ENCODE data around the gene SYNJ2. TPM values are rescaled to one million over a fixed set of nuclear protein-coding genes. Genes with fewer than 3 reads are reported as not detected.

Gene SYNJ2
- polyA plus RNA-seq, 2 of the 4 experiments (the other 2 are of a cell fraction), result 22.3 to 26.5 TPM

DNA sequence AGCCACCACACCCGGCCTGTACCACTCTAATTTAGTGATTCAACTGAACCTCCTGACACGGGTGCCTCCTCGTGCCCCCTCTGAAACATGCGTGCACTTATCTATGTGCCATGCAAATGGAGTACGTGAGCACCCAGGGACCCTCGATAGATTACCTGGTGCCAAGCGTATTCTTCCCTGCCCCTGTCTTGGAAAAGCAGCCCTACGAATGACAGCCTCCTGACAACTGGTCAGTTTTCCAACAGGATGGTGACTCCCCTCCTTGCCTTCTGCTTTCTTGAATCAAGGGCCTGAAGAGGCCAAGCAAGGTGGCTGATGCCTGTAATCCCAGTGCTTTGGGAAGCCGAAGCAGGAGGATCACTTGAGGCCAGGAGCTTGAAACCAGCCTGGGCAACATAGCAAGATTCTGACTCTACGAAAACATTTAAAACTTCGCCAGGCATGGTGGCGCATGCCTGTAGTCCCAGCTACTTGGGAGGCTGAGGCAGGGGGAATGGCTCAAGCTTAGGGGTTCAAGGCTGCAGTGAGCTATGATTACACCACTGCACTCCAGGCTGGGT is 25.4 kb upstream of the SYNJ2 start:
- Histone ChIP-seq H3K4me2 (no peak overlapping the region), H3K4me3 (no peak overlapping the region), H3K4me1 (no peaks in the 10 kb centered on the region), H3K9me3 (peaks cover 24% of the 10 kb centered on the region), H3K27ac (no peak overlapping the region)
- FAIRE-seq (no peak), ATAC-seq (no peak), DNase-seq (ENCODE audit: low read depth in 1 of 2, low spot score in 1 of 2) (no peak)
- no peak for TF ChIP-seq ZNF302 (CRISPR knock-in tag; IDR thresholded peaks at IDR 0.05)
- no peak for TF ChIP-seq HOXB13 (CRISPR knock-in tag; IDR thresholded peaks at IDR 0.05; ENCODE audit: low read depth)
- TF ChIP-seq MYC (IDR thresholded peaks at IDR 0.05; ENCODE audit: borderline replicate concordance, low read length), result no peak
- TF ChIP-seq ZSCAN20 (CRISPR knock-in tag; IDR thresholded peaks at IDR 0.05), result no peak
- TF ChIP-seq RFX5 (IDR thresholded peaks at IDR 0.05), result no peak
- no peak for TF ChIP-seq CBX2 (IDR thresholded peaks at IDR 0.05; ENCODE audit: borderline replicate concordance, low read depth)
- no peak for TF ChIP-seq SMC3 (IDR thresholded peaks at IDR 0.05)
- TF ChIP-seq RCOR1 (IDR thresholded peaks at IDR 0.05; ENCODE audit: low read depth, low read length), result no peak
- TF ChIP-seq, protein P1, sequence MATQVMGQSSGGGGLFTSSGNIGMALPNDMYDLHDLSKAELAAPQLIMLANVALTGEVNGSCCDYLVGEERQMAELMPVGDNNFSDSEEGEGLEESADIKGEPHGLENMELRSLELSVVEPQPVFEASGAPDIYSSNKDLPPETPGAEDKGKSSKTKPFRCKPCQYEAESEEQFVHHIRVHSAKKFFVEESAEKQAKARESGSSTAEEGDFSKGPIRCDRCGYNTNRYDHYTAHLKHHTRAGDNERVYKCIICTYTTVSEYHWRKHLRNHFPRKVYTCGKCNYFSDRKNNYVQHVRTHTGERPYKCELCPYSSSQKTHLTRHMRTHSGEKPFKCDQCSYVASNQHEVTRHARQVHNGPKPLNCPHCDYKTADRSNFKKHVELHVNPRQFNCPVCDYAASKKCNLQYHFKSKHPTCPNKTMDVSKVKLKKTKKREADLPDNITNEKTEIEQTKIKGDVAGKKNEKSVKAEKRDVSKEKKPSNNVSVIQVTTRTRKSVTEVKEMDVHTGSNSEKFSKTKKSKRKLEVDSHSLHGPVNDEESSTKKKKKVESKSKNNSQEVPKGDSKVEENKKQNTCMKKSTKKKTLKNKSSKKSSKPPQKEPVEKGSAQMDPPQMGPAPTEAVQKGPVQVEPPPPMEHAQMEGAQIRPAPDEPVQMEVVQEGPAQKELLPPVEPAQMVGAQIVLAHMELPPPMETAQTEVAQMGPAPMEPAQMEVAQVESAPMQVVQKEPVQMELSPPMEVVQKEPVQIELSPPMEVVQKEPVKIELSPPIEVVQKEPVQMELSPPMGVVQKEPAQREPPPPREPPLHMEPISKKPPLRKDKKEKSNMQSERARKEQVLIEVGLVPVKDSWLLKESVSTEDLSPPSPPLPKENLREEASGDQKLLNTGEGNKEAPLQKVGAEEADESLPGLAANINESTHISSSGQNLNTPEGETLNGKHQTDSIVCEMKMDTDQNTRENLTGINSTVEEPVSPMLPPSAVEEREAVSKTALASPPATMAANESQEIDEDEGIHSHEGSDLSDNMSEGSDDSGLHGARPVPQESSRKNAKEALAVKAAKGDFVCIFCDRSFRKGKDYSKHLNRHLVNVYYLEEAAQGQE (IDR thresholded peaks at IDR 0.05), result no peak
- no peak for TF ChIP-seq FOSL2 (IDR thresholded peaks at IDR 0.05)
- TF ChIP-seq FOSL2 (CRISPR knock-in tag; IDR thresholded peaks at IDR 0.05), result no peak
- no peak for TF ChIP-seq RAD21 (conservative IDR thresholded peaks at IDR 0.05 in 1 of 2, IDR thresholded peaks at IDR 0.05 in 1 of 2)
- ChIA-PET POLR2A (no interaction called here), CTCF (interaction anchor here (1.1 to 1.6 kb wide), 2 partner anchors 19 to 116 kb away, joined by 3 to 9 read pairs; no protein-coding TSS in a partner anchor)
- WGBS (ENCODE audit: missing lambda C conversion rate), result 83% methylated on average over 9 of the region's 12 CpGs

DNA sequence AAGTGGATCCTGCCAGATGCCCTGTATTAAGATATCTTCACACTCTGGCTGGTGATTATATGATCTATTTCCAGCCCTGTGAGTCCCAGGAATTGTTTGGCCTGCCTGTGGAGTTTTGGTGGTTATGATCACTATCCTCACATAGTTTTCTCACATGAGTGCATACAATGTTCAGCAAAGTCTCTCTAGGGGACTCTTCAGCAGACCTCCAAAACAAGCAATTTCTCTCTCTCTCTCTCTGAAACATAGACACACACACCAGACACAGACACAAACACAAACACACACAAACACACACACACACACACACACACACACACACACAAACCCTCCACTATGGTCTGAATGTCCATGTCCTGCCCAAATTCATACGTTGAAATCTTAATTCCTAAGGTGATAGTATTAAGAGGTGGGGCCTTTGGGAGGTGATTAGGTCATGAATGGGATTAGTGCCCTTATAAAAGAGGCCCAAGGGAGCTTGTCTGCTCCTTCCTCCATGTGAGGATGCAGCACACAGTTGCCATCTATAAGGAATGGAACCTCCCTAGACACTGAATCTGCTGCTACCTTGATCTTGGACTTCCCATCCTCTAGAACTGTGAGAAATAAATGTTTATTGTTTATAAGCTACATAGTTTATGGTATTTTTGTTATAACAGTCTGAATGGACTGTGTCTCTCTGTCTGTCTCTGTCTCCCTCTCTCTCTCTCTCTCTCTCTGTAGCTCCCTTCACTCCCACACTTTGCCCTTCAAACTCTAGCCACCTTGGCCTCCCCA is 22.0 kb upstream of the SYNJ2 start:
- no peak overlapping the region for H3K4me2 ChIP-seq
- DNase-seq (ENCODE audit: low read depth in 1 of 2, low spot score in 1 of 2), result no peak
- H3K9me3 ChIP-seq, result peaks cover 24% of the 10 kb centered on the region
- no peak for ATAC-seq
- H3K4me3 ChIP-seq, result no peak overlapping the region
- TF ChIP-seq ZFP36 (IDR thresholded peaks at IDR 0.05; ENCODE audit: borderline replicate concordance, partially characterized antibody) (no peak), FOXS1 (CRISPR knock-in tag; IDR thresholded peaks at IDR 0.05) (no peak), PHF8 (IDR thresholded peaks at IDR 0.05; ENCODE audit: borderline replicate concordance, low read depth) (no peak), RCOR1 (IDR thresholded peaks at IDR 0.05; ENCODE audit: low read depth, low read length) (no peak), HEYL (CRISPR knock-in tag; IDR thresholded peaks at IDR 0.05) (no peak), SMC3 (IDR thresholded peaks at IDR 0.05) (no peak), MAFK (IDR thresholded peaks at IDR 0.05; ENCODE audit: partially characterized antibody) (no peak), HOXB5 (CRISPR knock-in tag; IDR thresholded peaks at IDR 0.05) (no peak), KDM1A (IDR thresholded peaks at IDR 0.05; ENCODE audit: low read depth) (no peak)
- TF ChIP-seq, protein P2, sequence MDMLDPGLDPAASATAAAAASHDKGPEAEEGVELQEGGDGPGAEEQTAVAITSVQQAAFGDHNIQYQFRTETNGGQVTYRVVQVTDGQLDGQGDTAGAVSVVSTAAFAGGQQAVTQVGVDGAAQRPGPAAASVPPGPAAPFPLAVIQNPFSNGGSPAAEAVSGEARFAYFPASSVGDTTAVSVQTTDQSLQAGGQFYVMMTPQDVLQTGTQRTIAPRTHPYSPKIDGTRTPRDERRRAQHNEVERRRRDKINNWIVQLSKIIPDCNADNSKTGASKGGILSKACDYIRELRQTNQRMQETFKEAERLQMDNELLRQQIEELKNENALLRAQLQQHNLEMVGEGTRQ (IDR thresholded peaks at IDR 0.05), result no peak
- TF ChIP-seq, protein P3, sequence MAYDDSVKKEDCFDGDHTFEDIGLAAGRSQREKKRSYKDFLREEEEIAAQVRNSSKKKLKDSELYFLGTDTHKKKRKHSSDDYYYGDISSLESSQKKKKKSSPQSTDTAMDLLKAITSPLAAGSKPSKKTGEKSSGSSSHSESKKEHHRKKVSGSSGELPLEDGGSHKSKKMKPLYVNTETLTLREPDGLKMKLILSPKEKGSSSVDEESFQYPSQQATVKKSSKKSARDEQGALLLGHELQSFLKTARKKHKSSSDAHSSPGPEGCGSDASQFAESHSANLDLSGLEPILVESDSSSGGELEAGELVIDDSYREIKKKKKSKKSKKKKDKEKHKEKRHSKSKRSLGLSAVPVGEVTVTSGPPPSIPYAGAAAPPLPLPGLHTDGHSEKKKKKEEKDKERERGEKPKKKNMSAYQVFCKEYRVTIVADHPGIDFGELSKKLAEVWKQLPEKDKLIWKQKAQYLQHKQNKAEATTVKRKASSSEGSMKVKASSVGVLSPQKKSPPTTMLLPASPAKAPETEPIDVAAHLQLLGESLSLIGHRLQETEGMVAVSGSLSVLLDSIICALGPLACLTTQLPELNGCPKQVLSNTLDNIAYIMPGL (CRISPR knock-in tag; IDR thresholded peaks at IDR 0.05; ENCODE audit: borderline replicate concordance), result no peak
- TF ChIP-seq, protein P4, sequence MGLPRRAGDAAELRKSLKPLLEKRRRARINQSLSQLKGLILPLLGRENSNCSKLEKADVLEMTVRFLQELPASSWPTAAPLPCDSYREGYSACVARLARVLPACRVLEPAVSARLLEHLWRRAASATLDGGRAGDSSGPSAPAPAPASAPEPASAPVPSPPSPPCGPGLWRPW (IDR thresholded peaks at IDR 0.05), result no peak
- H3K4me1 ChIP-seq, result no peaks in the 10 kb centered on the region
- 0% methylated on average over 1 of the region's 1 CpG for WGBS (ENCODE audit: missing lambda C conversion rate)
- CTCF ChIA-PET, result no interaction called here
- H3K27ac ChIP-seq, result no peak overlapping the region
- POLR2A ChIA-PET, result no interaction called here
- FAIRE-seq, result no peak
